ENCODE results near the gene SLC17A9. TPM values are rescaled to one million over a fixed set of nuclear protein-coding genes. Genes with fewer than 3 reads are reported as not detected.

SLC17A9 gene
- total RNA-seq, 1 experiment from 2014 or later, result 37.6 TPM

GRCh38 chr20:62980970-62981369, 28.5 kb downstream of the SLC17A9 start:
- H3K4me3 ChIP-seq (replicated peaks in 1 of 2; ENCODE audit: low read depth in 1 of 2, low read length in 2 of 2), result no peak overlapping the region
- H2AFZ ChIP-seq (ENCODE audit: low read depth, low read length, poor library complexity, severe bottlenecking), result no peak overlapping the region
- H3K4me1 ChIP-seq (ENCODE audit: control insufficient read depth in 1 of 2, insufficient read depth in 2 of 2, low read length in 2 of 2), result peaks cover 3 to 8% of the 10 kb centered on the region in 2 experiments; a peak in 3 of 4 replicates
- H3K4me2 ChIP-seq (ENCODE audit: low read length), result no peak overlapping the region
- H3K36me3 ChIP-seq (ENCODE audit: control insufficient read depth in 1 of 2, insufficient read depth in 2 of 2, low read length in 2 of 2), result no peaks in the 10 kb centered on the region
- no TSS peak for BruUV-seq (replicated peaks)
- ChIA-PET CTCF (interaction anchor here (0.6 to 1.0 kb wide), 2 partner anchors 9 to 31 kb away, joined by 3 to 4 read pairs; no protein-coding TSS in a partner anchor), RAD21 (ENCODE audit: low non-redundant PET in 1 of 2, low total read pairs in 2 of 2, uncharacterized antibody in 2 of 2, unreplicated experiment in 2 of 2) (no interaction called here), POLR2A (no interaction called here)
- DNase-seq (ENCODE audit: low read depth, low spot score) (no peak), ATAC-seq (no peak)
- H3K9ac ChIP-seq (ENCODE audit: low read length), result no peak overlapping the region
- no peaks in the 10 kb centered on the region for H3K79me2 ChIP-seq (ENCODE audit: insufficient read depth, low read length)
- no peaks in the 10 kb centered on the region for H3K9me3 ChIP-seq (ENCODE audit: control insufficient read depth in 1 of 2, insufficient read depth in 1 of 2, low read depth in 1 of 2, low read length in 2 of 2)
- intact Hi-C loops (cut with micrococcal nuclease), result no loop called here
- no peak overlapping the region for H3K27ac ChIP-seq (ENCODE audit: low read depth, low read length)
- H3K9me2 ChIP-seq (ENCODE audit: insufficient read depth), result no peaks in the 10 kb centered on the region
- H3K27me3 ChIP-seq (ENCODE audit: insufficient read depth, low read length), result no peaks in the 10 kb centered on the region
- H4K20me1 ChIP-seq (ENCODE audit: insufficient read depth), result no peaks in the 10 kb centered on the region
- TF ChIP-seq SRF (IDR thresholded peaks at IDR 0.05; ENCODE audit: low read depth) (no peak), ZNF274 (IDR thresholded peaks at IDR 0.05; ENCODE audit: low read depth, low read length) (no peak), REST (IDR thresholded peaks at IDR 0.05; ENCODE audit: low read depth) (no peak), RAD21 (IDR thresholded peaks at IDR 0.05; ENCODE audit: low read depth) (no peak), ZFX (IDR thresholded peaks at IDR 0.05) (no peak), CBX3 (IDR thresholded peaks at IDR 0.05; ENCODE audit: low read depth) (no peak), SP1 (IDR thresholded peaks at IDR 0.05; ENCODE audit: low read depth) (no peak), POLR2AphosphoS5 (IDR thresholded peaks at IDR 0.05; ENCODE audit: low read depth, low read length) (no peak)
